ENCODE data around the gene TMEM222. TPM values are rescaled to one million over a fixed set of nuclear protein-coding genes. Genes with fewer than 3 reads are reported as not detected.
"Not testable (repeated sequence)": the region's sequence is repeated elsewhere in the genome, so short reads cannot be mapped to it uniquely, and the experiment has no call there.

TMEM222 gene
- total RNA-seq, 6 experiments from 2014 or later: 41.3 to 54.6 (median 46.1) TPM

DNA sequence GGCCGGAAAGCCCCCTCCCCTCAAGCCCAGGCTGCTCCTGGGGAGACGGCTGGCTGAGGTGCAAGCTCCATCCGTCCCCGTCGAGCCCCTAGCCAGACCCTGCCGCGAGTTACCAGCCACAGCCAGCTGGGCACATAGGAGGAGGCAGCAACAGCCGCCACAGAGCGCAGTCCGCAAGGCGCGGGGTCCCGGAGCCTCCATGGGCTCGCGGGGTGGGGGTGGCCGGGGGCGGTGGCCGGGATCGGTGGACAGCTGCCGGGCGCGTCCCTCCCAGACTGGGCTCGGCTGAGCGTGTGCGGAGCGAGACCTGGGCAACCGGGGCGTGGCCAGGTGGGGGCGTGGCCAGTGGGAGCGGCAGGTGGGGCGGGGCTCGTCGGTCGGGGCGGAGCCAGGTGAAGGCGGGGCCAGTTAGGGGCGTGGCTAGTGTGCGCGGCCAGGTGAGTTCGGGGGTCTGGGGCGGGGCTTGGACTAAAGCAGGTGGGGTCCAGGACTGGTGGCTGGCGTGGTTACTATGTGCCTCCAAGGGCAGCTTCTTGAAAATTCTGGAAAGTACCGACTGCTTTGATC, 61.2 kb downstream of the TMEM222 start, which contains the start of gene CD164L2:
Gene CD164L2 (minus strand): TSS at position 295 of the 567 bp plus-strand sequence. CDS start 94 bp downstream, at position 201.
- H3K4me1 Mint-ChIP-seq (ENCODE audit: low read depth): no peaks in the 10 kb centered on the region
- H3K36me3 Mint-ChIP-seq (ENCODE audit: low read depth): no peaks in the 10 kb centered on the region
- no peak for DNase-seq
- H3K9me3 Mint-ChIP-seq: no peaks in the 10 kb centered on the region
- no peak for TF ChIP-seq CTCF (IDR thresholded peaks at IDR 0.05)
- peaks cover 5% of the 10 kb centered on the region for H3K27me3 Mint-ChIP-seq (ENCODE audit: insufficient read depth)
- H3K27ac Mint-ChIP-seq: no peak within 1 kb of the TSS
- no peak within 1 kb of the TSS for H3K4me3 Mint-ChIP-seq

DNA sequence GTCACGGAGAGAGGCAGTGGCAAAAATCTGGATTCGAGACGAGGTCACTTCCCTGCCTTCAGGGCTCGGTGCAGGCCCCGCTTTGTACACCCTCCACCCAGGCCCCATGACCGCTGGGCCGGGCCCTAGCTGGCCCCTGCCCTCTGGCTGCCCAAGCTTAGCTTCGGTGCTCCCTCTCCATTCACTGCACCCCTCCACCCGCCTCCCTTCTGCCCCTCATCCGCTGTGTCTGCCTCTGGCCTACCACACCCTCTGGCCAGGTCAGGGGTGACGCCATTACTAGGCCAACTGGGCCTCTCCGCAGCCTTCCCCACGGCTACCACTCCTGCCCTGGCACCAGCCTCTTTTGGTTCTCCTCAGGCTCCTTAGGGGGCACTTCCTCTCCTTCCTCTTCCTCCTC, 61.7 kb downstream of the TMEM222 start:
- Mint-ChIP-seq H3K4me1 (ENCODE audit: low read depth) (no peaks in the 10 kb centered on the region), H3K36me3 (ENCODE audit: low read depth) (no peaks in the 10 kb centered on the region), H3K27ac (no peak overlapping the region), H3K27me3 (ENCODE audit: insufficient read depth) (peaks cover 5% of the 10 kb centered on the region), H3K9me3 (no peaks in the 10 kb centered on the region), H3K4me3 (no peak overlapping the region)
- DNase-seq: no peak
- no peak for TF ChIP-seq CTCF (IDR thresholded peaks at IDR 0.05)

DNA sequence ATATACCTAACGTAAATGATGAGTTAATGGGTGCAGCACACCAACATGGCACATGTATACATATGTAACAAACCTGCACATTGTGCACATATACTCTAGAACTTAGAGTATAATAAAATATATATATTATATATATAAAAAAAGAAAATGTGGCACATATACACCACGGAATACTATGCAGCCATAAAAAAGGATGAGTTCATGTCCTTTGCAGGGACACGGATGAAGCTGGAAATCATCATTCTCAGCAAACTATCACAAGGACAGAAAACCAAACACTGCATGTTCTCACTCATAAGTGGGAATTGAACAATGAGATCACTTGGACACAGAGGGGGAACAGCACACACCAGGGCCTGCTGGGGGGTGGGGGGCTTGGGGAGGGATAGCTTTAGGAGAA, 62.8 kb downstream of the TMEM222 start:
- not testable (repeated sequence) for H3K9me3 Mint-ChIP-seq; H3K36me3 Mint-ChIP-seq (ENCODE audit: low read depth); H3K4me3 Mint-ChIP-seq; DNase-seq; H3K27me3 Mint-ChIP-seq (ENCODE audit: insufficient read depth); H3K4me1 Mint-ChIP-seq (ENCODE audit: low read depth); H3K27ac Mint-ChIP-seq

Other genes with a start within 250 kb of the TMEM222 start
- gene SLC9A1, start 167.0 kb upstream of the TMEM222 start, total RNA-seq (2021; fragmentation: NEBNext Ultra II Directional; extraction: Animal tissue kit (Norgen Biotek cat#: 25700)): 10 to 100 TPM; 37.1 to 51.0 (median 44.7) TPM
- 10 to 100 TPM; 26.2 to 30.3 (median 28.0) TPM for gene WDTC1, start 87.5 kb upstream of the TMEM222 start, total RNA-seq (2021; fragmentation: NEBNext Ultra II Directional; extraction: Animal tissue kit (Norgen Biotek cat#: 25700))
- under 1 TPM in 2 of 6 experiments, not detected in 4; 0.08 to 0.45 TPM for gene SYTL1, start 19.9 kb downstream of the TMEM222 start, total RNA-seq (2021; fragmentation: NEBNext Ultra II Directional; extraction: Animal tissue kit (Norgen Biotek cat#: 25700))
- 10 to 100 TPM; 22.6 to 30.8 (median 27.7) TPM for gene MAP3K6, start 44.8 kb downstream of the TMEM222 start, total RNA-seq (2021; fragmentation: NEBNext Ultra II Directional; extraction: Animal tissue kit (Norgen Biotek cat#: 25700))
- gene FCN3, start 52.7 kb downstream of the TMEM222 start, total RNA-seq (2021; fragmentation: NEBNext Ultra II Directional; extraction: Animal tissue kit (Norgen Biotek cat#: 25700)): not detected
- not detected for gene CD164L2, start 61.2 kb downstream of the TMEM222 start, total RNA-seq (2021; fragmentation: NEBNext Ultra II Directional; extraction: Animal tissue kit (Norgen Biotek cat#: 25700))
- gene GPR3, start 70.5 kb downstream of the TMEM222 start, total RNA-seq (2021; fragmentation: NEBNext Ultra II Directional; extraction: Animal tissue kit (Norgen Biotek cat#: 25700)): 1 to 10 TPM; 2.3 to 3.3 (median 2.9) TPM
- gene WASF2, start 168.0 kb downstream of the TMEM222 start, total RNA-seq (2021; fragmentation: NEBNext Ultra II Directional; extraction: Animal tissue kit (Norgen Biotek cat#: 25700)): 10 to 100 TPM; 84.4 to 99.7 (median 93.1) TPM